ENCODE measurements around the gene RAB3IL1. TPM values are rescaled to one million over a fixed set of nuclear protein-coding genes. Genes with fewer than 3 reads are reported as not detected.

Gene RAB3IL1
- total RNA-seq, 1 experiment from 2014 or later = 7.9 TPM

DNA sequence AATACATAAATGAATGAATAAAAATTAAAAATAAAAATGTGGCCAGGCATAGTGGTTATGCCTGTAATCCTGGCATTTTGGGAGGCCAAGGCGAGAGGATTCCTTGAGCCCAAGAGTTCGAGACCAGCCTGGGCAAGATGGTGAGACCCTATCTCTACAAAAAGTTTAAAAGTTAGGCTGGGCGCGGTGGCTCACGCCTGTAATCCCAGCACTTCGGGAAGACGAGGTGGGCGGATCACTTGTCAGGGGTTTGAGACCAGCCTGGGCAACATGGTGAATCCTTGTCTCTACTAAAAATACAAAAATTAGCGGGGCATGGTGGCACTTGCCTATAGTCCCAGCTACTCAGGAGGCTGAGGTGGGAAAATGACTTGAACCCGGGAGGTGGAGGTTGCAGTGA, 23.1 kb upstream of the RAB3IL1 start:
- Histone ChIP-seq H3F3A (ENCODE audit: low read length, unreplicated experiment) (peaks cover 3% of the 10 kb centered on the region), H3K27me3 (ENCODE audit: low read length) (no peaks in the 10 kb centered on the region), H2AFZ (ENCODE audit: low read length) (no peak overlapping the region), H3K36me3 (ENCODE audit: low read depth, low read length) (no peaks in the 10 kb centered on the region), H3K4me2 (ENCODE audit: low read length) (no peak overlapping the region), H3K79me2 (ENCODE audit: low read length) (no peaks in the 10 kb centered on the region), H3K4me3 (ENCODE audit: low read length) (no peak overlapping the region), H3K27ac (ENCODE audit: low read length) (no peak overlapping the region), H3K9ac (ENCODE audit: low read length) (no peak overlapping the region), H3K9me2 (replicated peaks; ENCODE audit: low read length) (no peaks in the 10 kb centered on the region), H4K20me1 (ENCODE audit: low read length) (no peaks in the 10 kb centered on the region), H3K4me1 (ENCODE audit: insufficient read depth, low read length) (no peaks in the 10 kb centered on the region), H3K9me3 (ENCODE audit: low read length) (peaks cover 9% of the 10 kb centered on the region; the same call in 1 of the 2 replicates)
- ATAC-seq = no peak
- ChIA-PET CTCF (no interaction called here), POLR2A (ENCODE audit: unreplicated experiment) (no interaction called here)
- no TSS peak for BruUV-seq (replicated peaks)
- intact Hi-C loops (cut with micrococcal nuclease) = no loop called here
- DNase-seq = no peak
- TF ChIP-seq EZH2phosphoT487 (IDR thresholded peaks at IDR 0.05; ENCODE audit: borderline replicate concordance, low read length) (no peak), EZH2 (IDR thresholded peaks at IDR 0.05; ENCODE audit: low read length, unreplicated experiment) (no peak)
- TF ChIP-seq, protein P1, sequence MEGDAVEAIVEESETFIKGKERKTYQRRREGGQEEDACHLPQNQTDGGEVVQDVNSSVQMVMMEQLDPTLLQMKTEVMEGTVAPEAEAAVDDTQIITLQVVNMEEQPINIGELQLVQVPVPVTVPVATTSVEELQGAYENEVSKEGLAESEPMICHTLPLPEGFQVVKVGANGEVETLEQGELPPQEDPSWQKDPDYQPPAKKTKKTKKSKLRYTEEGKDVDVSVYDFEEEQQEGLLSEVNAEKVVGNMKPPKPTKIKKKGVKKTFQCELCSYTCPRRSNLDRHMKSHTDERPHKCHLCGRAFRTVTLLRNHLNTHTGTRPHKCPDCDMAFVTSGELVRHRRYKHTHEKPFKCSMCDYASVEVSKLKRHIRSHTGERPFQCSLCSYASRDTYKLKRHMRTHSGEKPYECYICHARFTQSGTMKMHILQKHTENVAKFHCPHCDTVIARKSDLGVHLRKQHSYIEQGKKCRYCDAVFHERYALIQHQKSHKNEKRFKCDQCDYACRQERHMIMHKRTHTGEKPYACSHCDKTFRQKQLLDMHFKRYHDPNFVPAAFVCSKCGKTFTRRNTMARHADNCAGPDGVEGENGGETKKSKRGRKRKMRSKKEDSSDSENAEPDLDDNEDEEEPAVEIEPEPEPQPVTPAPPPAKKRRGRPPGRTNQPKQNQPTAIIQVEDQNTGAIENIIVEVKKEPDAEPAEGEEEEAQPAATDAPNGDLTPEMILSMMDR (conservative IDR thresholded peaks at IDR 0.05; ENCODE audit: low read depth, low read length) = no peak

DNA sequence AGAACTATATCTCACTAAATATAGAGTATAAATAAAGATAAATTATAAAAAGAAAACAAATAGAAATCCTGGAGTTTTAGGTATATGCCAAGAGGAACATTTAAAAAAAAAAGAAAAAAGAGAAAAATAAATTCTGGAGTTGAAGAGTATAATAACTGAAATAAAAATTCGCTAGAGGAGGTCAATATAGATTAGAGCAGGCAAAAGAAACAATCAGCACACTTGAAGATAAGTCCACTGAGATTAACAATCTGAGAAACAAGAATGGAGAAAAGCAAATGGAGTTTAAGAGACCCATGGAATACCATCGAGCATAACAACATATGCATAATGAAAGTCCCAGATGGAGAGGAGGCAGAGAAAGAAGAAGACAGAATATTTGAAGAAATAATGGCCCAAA, 18.5 kb upstream of the RAB3IL1 start:
- DNase-seq = no peak
- Histone ChIP-seq H3K4me1 (ENCODE audit: insufficient read depth, low read length) (no peaks in the 10 kb centered on the region), H3F3A (ENCODE audit: low read length, unreplicated experiment) (peaks cover 3% of the 10 kb centered on the region), H2AFZ (ENCODE audit: low read length) (no peak overlapping the region), H3K79me2 (ENCODE audit: low read length) (no peaks in the 10 kb centered on the region), H3K27ac (ENCODE audit: low read length) (no peak overlapping the region), H3K4me3 (ENCODE audit: low read length) (no peak overlapping the region), H3K9me3 (ENCODE audit: low read length) (peaks cover 3% of the 10 kb centered on the region; the same call in 1 of the 2 replicates), H3K9ac (ENCODE audit: low read length) (no peak overlapping the region), H3K27me3 (ENCODE audit: low read length) (no peaks in the 10 kb centered on the region), H3K9me2 (replicated peaks; ENCODE audit: low read length) (no peaks in the 10 kb centered on the region), H3K36me3 (ENCODE audit: low read depth, low read length) (no peaks in the 10 kb centered on the region), H4K20me1 (ENCODE audit: low read length) (no peaks in the 10 kb centered on the region), H3K4me2 (ENCODE audit: low read length) (no peak overlapping the region)
- ATAC-seq = no peak
- ChIA-PET POLR2A (ENCODE audit: unreplicated experiment) (no interaction called here), CTCF (no interaction called here)
- no peak for TF ChIP-seq EZH2phosphoT487 (IDR thresholded peaks at IDR 0.05; ENCODE audit: borderline replicate concordance, low read length)
- TF ChIP-seq, protein P1 (conservative IDR thresholded peaks at IDR 0.05; ENCODE audit: low read depth, low read length) = no peak
- no peak for TF ChIP-seq EZH2 (IDR thresholded peaks at IDR 0.05; ENCODE audit: low read length, unreplicated experiment)
- intact Hi-C loops (cut with micrococcal nuclease) = no loop called here
- BruUV-seq (replicated peaks) = no TSS peak

DNA sequence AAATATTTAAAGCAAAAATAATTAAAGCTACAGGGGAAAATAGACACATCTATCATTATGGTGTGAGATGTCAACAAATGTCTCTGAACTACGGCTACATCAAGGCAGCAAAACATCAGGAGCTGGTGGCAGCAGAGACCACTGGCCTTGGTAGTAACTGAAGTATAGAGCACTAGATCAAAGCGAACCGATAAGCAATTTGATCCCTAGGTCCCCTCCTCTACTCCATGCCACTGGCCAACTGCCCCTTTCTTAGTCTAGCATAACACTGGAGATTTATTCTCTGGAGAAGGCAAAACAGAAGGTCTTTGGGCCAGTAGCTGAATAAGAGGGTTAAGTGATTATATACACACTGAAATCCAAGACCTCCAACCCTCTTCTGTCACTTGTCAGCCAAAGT, 13.6 kb upstream of the RAB3IL1 start:
- H3F3A ChIP-seq (ENCODE audit: low read length, unreplicated experiment) = no peaks in the 10 kb centered on the region
- no peaks in the 10 kb centered on the region for H3K27me3 ChIP-seq (ENCODE audit: low read length)
- no peaks in the 10 kb centered on the region for H4K20me1 ChIP-seq (ENCODE audit: low read length)
- H3K9ac ChIP-seq (ENCODE audit: low read length) = no peak overlapping the region
- DNase-seq = no peak
- no peak for ATAC-seq
- intact Hi-C loops (cut with micrococcal nuclease) = no loop called here
- H3K4me1 ChIP-seq (ENCODE audit: insufficient read depth, low read length) = no peaks in the 10 kb centered on the region
- H3K79me2 ChIP-seq (ENCODE audit: low read length) = no peaks in the 10 kb centered on the region
- CTCF ChIA-PET = no interaction called here
- H3K27ac ChIP-seq (ENCODE audit: low read length) = no peak overlapping the region
- TF ChIP-seq EZH2 (IDR thresholded peaks at IDR 0.05; ENCODE audit: low read length, unreplicated experiment) (no peak), EZH2phosphoT487 (IDR thresholded peaks at IDR 0.05; ENCODE audit: borderline replicate concordance, low read length) (no peak)
- TF ChIP-seq, protein P1 (conservative IDR thresholded peaks at IDR 0.05; ENCODE audit: low read depth, low read length) = no peak
- no peak overlapping the region for H3K4me3 ChIP-seq (ENCODE audit: low read length)
- no peak overlapping the region for H3K4me2 ChIP-seq (ENCODE audit: low read length)
- no peaks in the 10 kb centered on the region for H3K9me2 ChIP-seq (replicated peaks; ENCODE audit: low read length)
- no peak overlapping the region for H2AFZ ChIP-seq (ENCODE audit: low read length)
- no TSS peak for BruUV-seq (replicated peaks)
- H3K9me3 ChIP-seq (ENCODE audit: low read length) = no peaks in the 10 kb centered on the region
- POLR2A ChIA-PET (ENCODE audit: unreplicated experiment) = no interaction called here
- H3K36me3 ChIP-seq (ENCODE audit: low read depth, low read length) = no peaks in the 10 kb centered on the region
